ENCODE measurements around the gene EIF3L.

DNA sequence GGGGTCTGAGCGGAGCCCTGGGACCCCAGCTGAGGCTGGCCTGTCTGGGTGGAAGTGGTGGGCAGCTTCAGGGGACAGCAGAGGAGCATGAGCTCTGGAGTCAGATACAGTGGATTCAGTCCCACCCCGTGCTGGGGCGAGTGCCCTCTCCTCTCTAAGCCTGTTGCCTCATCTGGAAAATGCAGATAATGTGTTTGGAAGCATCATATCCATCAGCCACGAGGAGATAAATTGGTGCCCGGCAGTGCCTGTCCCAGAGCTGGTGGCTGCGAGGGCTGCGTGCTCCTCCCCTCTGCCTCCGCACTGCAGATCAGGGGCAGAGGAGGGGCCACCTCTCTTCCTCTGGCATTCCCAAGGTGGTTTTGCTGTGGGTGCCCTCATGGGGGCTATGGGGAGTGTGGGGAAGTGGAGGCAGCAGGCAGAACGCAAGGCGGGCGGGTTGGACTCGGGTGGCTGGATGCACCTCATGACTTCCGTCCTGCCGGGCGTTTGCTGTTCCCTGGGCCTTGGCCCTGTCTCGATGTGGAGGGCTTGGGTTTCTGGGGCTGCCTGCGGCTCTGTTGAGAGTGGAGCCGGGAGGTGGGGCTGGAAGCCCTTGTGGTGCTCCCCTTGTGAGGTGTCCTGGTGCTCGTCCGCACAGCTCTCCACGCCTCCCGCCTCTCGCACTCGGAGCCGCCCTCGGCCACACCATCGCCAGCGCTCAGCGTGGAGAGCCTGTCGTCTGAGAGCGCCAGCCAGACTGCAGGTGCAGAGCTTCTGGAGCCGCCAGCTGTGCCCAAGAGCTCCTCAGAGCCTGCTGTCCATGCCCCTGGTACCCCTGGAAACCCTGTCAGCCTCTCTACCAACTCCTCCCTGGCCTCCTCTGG, 77.8 kb downstream of the EIF3L start:
- TF ChIP-seq, protein P1, sequence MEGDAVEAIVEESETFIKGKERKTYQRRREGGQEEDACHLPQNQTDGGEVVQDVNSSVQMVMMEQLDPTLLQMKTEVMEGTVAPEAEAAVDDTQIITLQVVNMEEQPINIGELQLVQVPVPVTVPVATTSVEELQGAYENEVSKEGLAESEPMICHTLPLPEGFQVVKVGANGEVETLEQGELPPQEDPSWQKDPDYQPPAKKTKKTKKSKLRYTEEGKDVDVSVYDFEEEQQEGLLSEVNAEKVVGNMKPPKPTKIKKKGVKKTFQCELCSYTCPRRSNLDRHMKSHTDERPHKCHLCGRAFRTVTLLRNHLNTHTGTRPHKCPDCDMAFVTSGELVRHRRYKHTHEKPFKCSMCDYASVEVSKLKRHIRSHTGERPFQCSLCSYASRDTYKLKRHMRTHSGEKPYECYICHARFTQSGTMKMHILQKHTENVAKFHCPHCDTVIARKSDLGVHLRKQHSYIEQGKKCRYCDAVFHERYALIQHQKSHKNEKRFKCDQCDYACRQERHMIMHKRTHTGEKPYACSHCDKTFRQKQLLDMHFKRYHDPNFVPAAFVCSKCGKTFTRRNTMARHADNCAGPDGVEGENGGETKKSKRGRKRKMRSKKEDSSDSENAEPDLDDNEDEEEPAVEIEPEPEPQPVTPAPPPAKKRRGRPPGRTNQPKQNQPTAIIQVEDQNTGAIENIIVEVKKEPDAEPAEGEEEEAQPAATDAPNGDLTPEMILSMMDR (IDR thresholded peaks at IDR 0.05; ENCODE audit: control extremely low read depth in 1 of 3, insufficient read depth in 1 of 3, low read depth in 1 of 3, low read length in 3 of 3): no peak
- TF ChIP-seq, protein P2, sequence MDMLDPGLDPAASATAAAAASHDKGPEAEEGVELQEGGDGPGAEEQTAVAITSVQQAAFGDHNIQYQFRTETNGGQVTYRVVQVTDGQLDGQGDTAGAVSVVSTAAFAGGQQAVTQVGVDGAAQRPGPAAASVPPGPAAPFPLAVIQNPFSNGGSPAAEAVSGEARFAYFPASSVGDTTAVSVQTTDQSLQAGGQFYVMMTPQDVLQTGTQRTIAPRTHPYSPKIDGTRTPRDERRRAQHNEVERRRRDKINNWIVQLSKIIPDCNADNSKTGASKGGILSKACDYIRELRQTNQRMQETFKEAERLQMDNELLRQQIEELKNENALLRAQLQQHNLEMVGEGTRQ (IDR thresholded peaks at IDR 0.05; ENCODE audit: low read length): no peak
- TF ChIP-seq EGR1 (IDR thresholded peaks at IDR 0.05; ENCODE audit: borderline replicate concordance, low read depth, low read length) (no peak), CREB1 (IDR thresholded peaks at IDR 0.05) (no peak), BACH1 (IDR thresholded peaks at IDR 0.05; ENCODE audit: low read length) (no peak), SIN3A (conservative IDR thresholded peaks at IDR 0.05 in 1 of 2, IDR thresholded peaks at IDR 0.05 in 1 of 2; ENCODE audit: low read depth in 1 of 2, low read length in 2 of 2) (no peak), YY1 (IDR thresholded peaks at IDR 0.05; ENCODE audit: low read depth, low read length) (no peak), EP300 (IDR thresholded peaks at IDR 0.05; ENCODE audit: borderline replicate concordance in 1 of 2, low read depth in 2 of 2, low read length in 2 of 2) (no peak), POLR2A (IDR thresholded peaks at IDR 0.05; ENCODE audit: control extremely low read depth in 1 of 2, low read depth in 2 of 2, low read length in 2 of 2) (no peak), TAF1 (IDR thresholded peaks at IDR 0.05; ENCODE audit: low read depth, low read length) (no peak), EZH2 (IDR thresholded peaks at IDR 0.05; ENCODE audit: low read depth, low read length, severe bottlenecking) (no peak), RAD21 (IDR thresholded peaks at IDR 0.05 in 1 of 2, conservative IDR thresholded peaks at IDR 0.05 in 1 of 2; ENCODE audit: low read depth in 2 of 2, low read length in 2 of 2) (no peak), SIRT6 (IDR thresholded peaks at IDR 0.05; ENCODE audit: low read length) (no peak)
